Stimulated activated CD8-positive, alpha-beta memory T cell treated with anti-CD3 and anti-CD28 coated beads, Interleukin-15, amount 100 ng/mL, for 4 hours (primary cell): ENCODE measurements around the gene SYNDIG1.
"Not testable (repeated sequence)": the region's sequence is repeated elsewhere in the genome, so short reads cannot be mapped to it uniquely, and the experiment has no call there.

Experiments used
- DNase-seq, 2 donors: peaks; one replicate each; pipeline ENCODE4 v3.0.0-alpha.2; 2020; ENCODE audit warnings: low read depth in 2 of 2

Gene SYNDIG1

GRCh38 chr20:24492031-24492607 lies 22.7 kb downstream of the SYNDIG1 start:
- no peak for DNase-seq

GRCh38 chr20:24492698-24493097 lies 23.3 kb downstream of the SYNDIG1 start:
- DNase-seq: no peak

GRCh38 chr20:24493181-24493580 lies 23.8 kb downstream of the SYNDIG1 start:
- DNase-seq: no peak

- DNase-seq: no peak
These were observed 24.4 kb downstream of the SYNDIG1 start for GRCh38 chr20:24493661-24494459.

- no peak for DNase-seq
These were observed 25.1 kb downstream of the SYNDIG1 start for GRCh38 chr20:24494460-24494920.

GRCh38 chr20:24495266-24495665 lies 25.8 kb downstream of the SYNDIG1 start:
- no peak for DNase-seq

- no peak for DNase-seq
These were observed 28.4 kb downstream of the SYNDIG1 start for GRCh38 chr20:24497851-24498250.

- DNase-seq: no peak
These were observed 29.2 kb downstream of the SYNDIG1 start for GRCh38 chr20:24498641-24499040.

GRCh38 chr20:24499472-24499871 lies 30.0 kb downstream of the SYNDIG1 start:
- no peak for DNase-seq

- DNase-seq: no peak
These were observed 32.5 kb downstream of the SYNDIG1 start for GRCh38 chr20:24501764-24502556.

- DNase-seq: no peak
These were observed 33.2 kb downstream of the SYNDIG1 start for GRCh38 chr20:24502661-24503060.

- no peak for DNase-seq
These were observed 34.0 kb downstream of the SYNDIG1 start for GRCh38 chr20:24503352-24503931.

GRCh38 chr20:24504331-24505285 lies 35.2 kb downstream of the SYNDIG1 start:
- no peak for DNase-seq

- DNase-seq: no peak
These were observed 36.7 kb downstream of the SYNDIG1 start for GRCh38 chr20:24506146-24506545.

- DNase-seq: no peak
These were observed 37.3 kb downstream of the SYNDIG1 start for GRCh38 chr20:24506696-24507095.

GRCh38 chr20:24507182-24507853 lies 37.9 kb downstream of the SYNDIG1 start:
- no peak for DNase-seq

- not testable (repeated sequence) for DNase-seq
These were observed 43.0 kb downstream of the SYNDIG1 start for GRCh38 chr20:24512441-24512840.

- DNase-seq: no peak
These were observed 49.1 kb downstream of the SYNDIG1 start for GRCh38 chr20:24518515-24518914.

- DNase-seq: no peak
These were observed 50.0 kb downstream of the SYNDIG1 start for GRCh38 chr20:24519476-24519875.

GRCh38 chr20:24521032-24521431 lies 51.6 kb downstream of the SYNDIG1 start:
- no peak for DNase-seq
